ENCODE measurements around the gene GAPT. TPM values are rescaled to one million over a fixed set of nuclear protein-coding genes. Genes with fewer than 3 reads are reported as not detected.

The GAPT gene
- total and polyA plus RNA-seq, 12 donors, result 0.08 to 1.7 (median 0.26) TPM; not detected in 1

DNA sequence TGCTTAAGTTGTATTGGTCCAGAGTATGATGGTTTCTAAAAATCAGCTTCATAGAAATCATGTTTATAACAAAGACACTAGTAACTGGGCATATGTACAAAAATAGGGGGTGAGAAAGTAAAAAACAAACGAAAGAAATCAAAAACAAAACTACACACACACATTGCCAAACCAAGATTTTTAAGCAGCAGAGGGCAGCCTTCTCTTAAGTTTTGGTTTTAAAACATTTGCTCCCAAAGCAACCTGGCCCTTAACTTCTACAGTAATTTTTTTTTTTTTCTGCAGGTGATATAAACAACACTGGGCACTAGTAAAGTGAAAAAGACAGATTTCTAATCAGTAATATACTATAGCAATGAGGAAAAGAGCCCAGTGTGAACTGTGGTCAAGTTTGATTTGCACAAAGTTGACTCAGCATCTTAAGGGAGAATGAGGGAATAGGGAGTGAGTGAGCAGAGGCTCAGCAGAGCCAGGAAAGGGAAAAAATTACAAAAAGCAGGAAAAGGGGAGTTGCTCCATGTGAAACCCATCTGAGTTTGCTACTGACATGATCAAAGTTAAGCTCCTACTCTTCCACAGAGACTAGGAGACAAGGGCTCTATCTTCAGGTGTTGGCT lies 13.4 kb upstream of the GAPT start:
- intact Hi-C loops (cut with DNase I), result no loop called here
- H3K27ac ChIP-seq, result no peak overlapping the region
- TF ChIP-seq, protein P1, sequence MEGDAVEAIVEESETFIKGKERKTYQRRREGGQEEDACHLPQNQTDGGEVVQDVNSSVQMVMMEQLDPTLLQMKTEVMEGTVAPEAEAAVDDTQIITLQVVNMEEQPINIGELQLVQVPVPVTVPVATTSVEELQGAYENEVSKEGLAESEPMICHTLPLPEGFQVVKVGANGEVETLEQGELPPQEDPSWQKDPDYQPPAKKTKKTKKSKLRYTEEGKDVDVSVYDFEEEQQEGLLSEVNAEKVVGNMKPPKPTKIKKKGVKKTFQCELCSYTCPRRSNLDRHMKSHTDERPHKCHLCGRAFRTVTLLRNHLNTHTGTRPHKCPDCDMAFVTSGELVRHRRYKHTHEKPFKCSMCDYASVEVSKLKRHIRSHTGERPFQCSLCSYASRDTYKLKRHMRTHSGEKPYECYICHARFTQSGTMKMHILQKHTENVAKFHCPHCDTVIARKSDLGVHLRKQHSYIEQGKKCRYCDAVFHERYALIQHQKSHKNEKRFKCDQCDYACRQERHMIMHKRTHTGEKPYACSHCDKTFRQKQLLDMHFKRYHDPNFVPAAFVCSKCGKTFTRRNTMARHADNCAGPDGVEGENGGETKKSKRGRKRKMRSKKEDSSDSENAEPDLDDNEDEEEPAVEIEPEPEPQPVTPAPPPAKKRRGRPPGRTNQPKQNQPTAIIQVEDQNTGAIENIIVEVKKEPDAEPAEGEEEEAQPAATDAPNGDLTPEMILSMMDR (IDR thresholded peaks at IDR 0.05), result peak in 4 of 9 donors; percentile 36 to 49 (median 40)
- no peak for DNase-seq
- no peak overlapping the region for H3K4me3 ChIP-seq
- H3K36me3 ChIP-seq, result no peaks in the 10 kb centered on the region
- WGBS, 2 donors, result 32 to 58% methylated on average over 1 of the region's 1 CpG
- no peaks in the 10 kb centered on the region for H3K27me3 ChIP-seq
- peaks cover 0 to 9% (median 0%) of the 10 kb centered on the region in 9 donors for H3K4me1 ChIP-seq
- no peak for ATAC-seq
- H3K9me3 ChIP-seq, result no peaks in the 10 kb centered on the region

DNA sequence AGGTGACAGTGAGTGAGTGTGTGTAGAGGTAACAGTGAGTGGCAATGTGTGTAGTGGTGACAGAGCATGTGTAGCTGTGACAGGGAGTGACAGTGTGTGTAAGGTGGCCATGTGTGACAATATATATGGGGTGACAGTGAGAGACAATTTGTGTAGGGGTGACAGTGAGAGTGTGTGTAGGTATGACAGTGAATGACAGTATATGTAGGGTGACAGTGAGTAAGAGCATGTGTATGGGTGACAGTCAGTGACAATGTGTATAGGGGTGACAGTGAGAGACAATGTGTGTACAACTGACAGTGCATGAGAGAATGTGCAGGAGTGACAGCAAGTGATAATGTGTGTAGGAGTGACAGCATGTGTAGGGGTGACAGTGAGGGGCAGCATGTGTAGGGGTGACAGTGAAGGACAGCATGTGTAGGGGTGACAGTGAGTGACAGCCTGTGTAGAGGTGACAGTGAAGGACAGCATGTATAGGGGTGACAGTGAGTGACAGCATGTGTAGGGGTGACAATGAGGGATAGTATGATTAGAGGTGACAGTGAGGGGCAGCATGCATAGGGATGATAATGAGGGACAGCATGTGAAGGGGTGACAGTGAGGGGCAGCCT lies 10.1 kb upstream of the GAPT start:
- Histone ChIP-seq H3K27me3 (peaks cover 0 to 12% (median 0%) of the 10 kb centered on the region in 7 donors), H3K4me1 (peaks cover 0 to 14% (median 0%) of the 10 kb centered on the region in 9 donors), H3K27ac (no peak overlapping the region), H3K36me3 (no peaks in the 10 kb centered on the region), H3K9me3 (no peaks in the 10 kb centered on the region), H3K4me3 (no peak overlapping the region)
- intact Hi-C loops (cut with DNase I), result no loop called here
- TF ChIP-seq, protein P1 (IDR thresholded peaks at IDR 0.05), result no peak
- ATAC-seq (no peak), DNase-seq (no peak)

DNA sequence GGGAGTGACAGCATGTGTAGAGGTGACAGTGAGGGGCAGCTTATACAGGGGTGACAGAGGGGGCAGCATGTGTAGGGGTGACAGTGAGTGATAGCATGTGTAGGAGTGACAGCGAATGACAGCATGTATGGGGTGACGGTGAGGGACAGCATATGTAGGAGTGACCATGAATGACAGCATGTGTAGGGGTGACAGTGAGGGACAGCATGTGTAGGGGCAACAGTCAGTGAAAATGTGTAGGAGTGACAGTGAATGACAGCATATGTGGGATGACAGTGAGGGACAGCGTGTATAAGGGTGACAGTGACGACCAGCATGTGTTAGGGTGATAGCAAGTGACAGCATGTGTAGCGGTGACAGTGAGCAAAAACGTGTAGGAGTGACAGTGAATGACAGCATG lies 9.4 kb upstream of the GAPT start:
- intact Hi-C loops (cut with DNase I), result no loop called here

DNA sequence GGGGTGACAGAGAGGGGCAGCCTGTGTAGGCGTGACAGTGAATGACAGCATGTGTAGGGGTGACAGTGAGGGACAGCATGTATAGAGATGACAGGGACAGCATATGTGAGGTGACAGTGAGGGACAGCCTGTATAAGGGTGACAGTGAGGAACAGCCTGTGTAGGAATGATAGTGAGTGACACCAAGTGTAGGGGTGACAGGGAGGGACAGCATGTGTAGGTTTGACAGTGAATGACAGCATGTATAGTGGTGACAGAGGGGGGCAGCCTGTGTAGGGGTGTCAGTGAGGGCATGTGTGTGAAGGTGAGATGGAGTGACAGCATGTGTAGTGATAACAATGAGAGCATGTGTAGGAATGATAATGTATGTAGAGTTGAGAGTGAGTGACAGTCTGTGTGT lies 8.7 kb upstream of the GAPT start:
- WGBS, 2 donors, result 93 to 100% methylated on average over 1 of the region's 1 CpG
- TF ChIP-seq, protein P1 (IDR thresholded peaks at IDR 0.05), result no peak
- no peak for ATAC-seq

More for the DNA sequence above, 9.4 kb upstream of the GAPT start:
- H3K36me3 ChIP-seq, result no peaks in the 10 kb centered on the region
- no peaks in the 10 kb centered on the region for H3K9me3 ChIP-seq
- DNase-seq (no peak), ATAC-seq (no peak)
- peaks cover 0 to 14% (median 0%) of the 10 kb centered on the region in 7 donors for H3K27me3 ChIP-seq
- no peak overlapping the region for H3K4me3 ChIP-seq
- 81 to 82% methylated on average over 6 of the region's 6 CpGs for WGBS, 2 donors
- H3K27ac ChIP-seq, result no peak overlapping the region
- H3K4me1 ChIP-seq, result peaks cover 0 to 17% (median 0%) of the 10 kb centered on the region in 9 donors
- TF ChIP-seq, protein P1 (IDR thresholded peaks at IDR 0.05), result no peak

More for the DNA sequence above, 8.7 kb upstream of the GAPT start:
- Histone ChIP-seq H3K27ac (no peak overlapping the region), H3K9me3 (no peaks in the 10 kb centered on the region), H3K4me1 (peaks cover 0 to 10% (median 0%) of the 10 kb centered on the region in 9 donors), H3K27me3 (peaks cover 0 to 19% (median 2%) of the 10 kb centered on the region in 7 donors), H3K36me3 (no peaks in the 10 kb centered on the region), H3K4me3 (no peak overlapping the region)
- no peak for DNase-seq
- intact Hi-C loops (cut with DNase I), result no loop called here
